Superior temporal gyrus (tissue), 1 donor: ENCODE measurements around the gene MSMP.

ENCODE experiments used
- DNase-seq: peaks from one replicate; pipeline ENCODE4 v3.0.0-alpha.2; 2016; ENCODE audit errors: extremely low spot score

The MSMP gene

GRCh38 chr9:35723426-35723825, 30.6 kb downstream of the MSMP start:
- DNase-seq, result no peak

GRCh38 chr9:35719546-35719945, 34.5 kb downstream of the MSMP start:
- no peak for DNase-seq

DNA sequence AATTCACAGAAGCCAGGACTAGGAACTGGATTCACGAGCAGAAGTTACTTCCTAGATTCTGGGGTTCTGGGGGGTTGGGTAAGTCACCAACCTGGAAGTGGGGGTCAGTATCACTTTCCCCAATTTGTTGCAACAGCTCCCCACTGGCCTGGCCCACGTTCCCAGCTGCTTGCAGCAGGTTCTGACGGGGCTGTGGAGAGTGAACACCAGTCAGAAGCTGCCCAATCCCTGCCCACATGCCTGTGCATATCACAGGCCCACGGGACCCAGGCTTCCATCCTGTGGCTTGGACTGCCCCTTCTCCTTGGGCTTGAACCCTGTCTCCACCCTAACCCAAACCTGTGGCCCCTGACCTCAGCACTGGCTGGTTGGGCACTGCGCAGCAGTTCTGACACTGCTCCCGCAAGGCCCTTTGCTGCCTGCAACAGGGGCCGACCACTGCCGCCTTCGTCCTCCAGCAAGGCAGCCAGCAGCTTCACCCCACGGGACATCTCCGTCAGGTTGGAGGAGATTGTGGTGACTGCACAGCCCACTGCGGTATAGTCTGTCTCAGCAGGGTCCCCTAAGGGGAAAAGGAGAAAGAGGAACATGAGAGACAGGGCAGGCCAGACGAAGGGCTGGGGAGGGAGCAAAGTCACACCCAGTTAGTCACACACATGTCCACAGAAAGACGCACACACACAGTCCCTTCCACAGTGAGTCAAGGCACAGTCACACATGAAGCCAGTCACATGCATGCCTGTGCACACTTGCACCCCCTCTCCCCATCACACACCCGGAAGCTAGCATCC, 35.2 kb downstream of the MSMP start:
- DNase-seq, result no peak

GRCh38 chr9:35717132-35717870, 36.8 kb downstream of the MSMP start:
- DNase-seq, result no peak

GRCh38 chr9:35716230-35716629, 37.8 kb downstream of the MSMP start:
- no peak for DNase-seq

DNA sequence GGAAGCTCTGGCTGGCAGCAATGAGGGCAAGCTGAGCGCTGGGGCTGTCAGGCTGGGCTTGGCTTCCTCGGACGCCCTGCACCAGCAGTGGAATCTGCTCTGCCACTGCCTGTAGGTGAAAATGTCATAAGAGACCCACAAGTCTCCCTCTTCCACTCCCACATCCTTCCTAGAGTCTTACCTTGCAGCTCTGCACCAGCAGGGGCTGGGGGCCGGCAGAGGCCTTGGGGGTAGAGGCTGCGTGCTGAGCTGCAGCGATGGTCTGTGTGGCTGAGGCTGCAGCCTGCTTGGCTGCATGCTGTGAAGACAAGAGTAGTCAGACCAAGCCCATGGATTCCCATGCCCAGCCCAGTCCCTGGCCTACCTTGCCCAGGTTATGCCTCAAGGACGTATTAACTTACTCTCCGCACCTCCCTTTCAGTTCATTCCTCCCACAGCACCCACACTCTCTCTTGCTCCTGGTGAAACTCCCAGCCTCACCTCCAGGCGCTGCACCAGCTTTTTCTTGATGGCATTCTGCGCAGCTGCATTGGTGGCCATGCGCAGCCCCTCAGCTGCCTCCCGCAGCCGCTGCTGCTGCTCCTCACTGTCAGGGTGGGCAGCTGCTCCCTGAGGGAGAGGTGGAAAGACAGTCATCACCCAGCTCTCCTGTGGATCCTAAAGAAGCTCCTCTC, 39.4 kb downstream of the MSMP start:
- no peak for DNase-seq

DNA sequence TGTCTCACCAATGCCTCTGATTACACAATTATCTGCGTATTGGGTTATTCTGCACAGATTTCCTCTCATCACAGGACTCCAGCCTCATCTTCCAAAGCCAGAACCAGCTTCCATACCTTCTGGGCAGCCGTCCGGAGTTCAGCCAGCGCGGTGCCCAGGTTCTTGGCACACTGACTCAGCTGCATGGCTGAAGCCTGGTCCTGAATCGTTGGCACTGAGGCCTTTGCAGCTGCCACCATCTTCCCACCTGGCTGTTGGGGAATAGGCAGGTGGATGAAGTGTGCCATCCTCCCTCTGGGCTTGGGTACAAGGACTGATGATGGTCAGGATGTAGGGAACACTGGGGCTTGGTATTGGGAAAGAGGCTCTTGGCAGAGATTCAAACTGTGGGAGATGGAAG, 40.0 kb downstream of the MSMP start:
- DNase-seq, result no peak

- DNase-seq, result no peak
Measured at GRCh38 chr9:35713578-35713977, 40.5 kb downstream of the MSMP start.

DNA sequence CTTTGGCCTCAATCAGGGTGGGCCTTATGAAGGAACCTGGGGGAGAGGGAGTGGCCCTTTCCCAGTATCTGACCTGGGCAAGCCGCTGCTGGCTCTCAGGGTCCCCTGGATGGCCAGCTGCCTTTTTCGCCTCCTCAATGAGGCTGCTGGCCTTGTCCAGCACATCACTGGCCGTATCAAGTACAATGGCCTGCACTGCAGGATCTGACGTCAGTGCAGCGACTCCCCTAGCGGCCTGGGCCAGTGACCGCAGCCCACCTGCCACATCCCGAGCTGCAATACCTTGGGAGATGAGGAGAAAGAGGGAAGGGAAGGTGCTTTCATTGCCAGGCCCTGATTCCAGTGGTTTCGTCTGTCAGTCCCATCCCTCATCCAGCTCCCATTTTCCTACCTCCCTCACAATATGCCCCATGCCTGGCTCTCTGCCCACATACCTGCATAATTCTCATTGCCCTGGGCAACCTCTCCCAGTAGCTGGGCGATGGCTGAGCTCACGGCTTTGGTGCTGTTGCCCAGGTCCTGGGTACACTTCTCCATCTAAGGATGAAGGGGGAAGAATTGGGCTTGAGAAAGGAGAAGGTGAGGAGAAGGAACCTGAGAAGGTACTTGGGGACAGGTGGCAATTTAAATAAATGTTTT, 41.2 kb downstream of the MSMP start:
- no peak for DNase-seq

- DNase-seq, result no peak
Measured at GRCh38 chr9:35711501-35712428, 42.3 kb downstream of the MSMP start.

- no peak for DNase-seq
Measured at GRCh38 chr9:35710818-35711500, 43.1 kb downstream of the MSMP start.

DNA sequence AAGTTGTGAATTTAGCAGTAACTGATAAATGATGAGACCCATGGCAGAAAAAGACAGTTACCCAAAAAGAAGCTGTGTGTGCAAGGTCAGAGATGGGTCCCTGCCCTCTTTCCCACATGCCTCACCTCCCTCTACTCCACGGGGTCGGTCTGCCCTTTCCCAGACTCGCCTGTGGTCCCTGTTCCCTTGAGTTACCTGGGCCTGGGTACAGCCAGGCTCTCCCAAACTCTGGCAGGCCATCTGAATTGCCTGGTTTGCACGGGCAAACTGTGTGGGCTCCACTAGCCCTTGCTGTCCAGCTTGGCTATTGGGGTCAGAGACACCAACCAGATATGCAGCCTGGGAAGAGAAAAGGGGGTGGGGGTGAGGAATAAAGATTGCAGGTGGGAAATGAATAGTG, 45.9 kb downstream of the MSMP start:
- DNase-seq, result no peak

GRCh38 chr9:35706951-35707350, 47.1 kb downstream of the MSMP start:
- no peak for DNase-seq

- DNase-seq, result no peak
Measured at GRCh38 chr9:35705836-35706430, 48.1 kb downstream of the MSMP start.

DNA sequence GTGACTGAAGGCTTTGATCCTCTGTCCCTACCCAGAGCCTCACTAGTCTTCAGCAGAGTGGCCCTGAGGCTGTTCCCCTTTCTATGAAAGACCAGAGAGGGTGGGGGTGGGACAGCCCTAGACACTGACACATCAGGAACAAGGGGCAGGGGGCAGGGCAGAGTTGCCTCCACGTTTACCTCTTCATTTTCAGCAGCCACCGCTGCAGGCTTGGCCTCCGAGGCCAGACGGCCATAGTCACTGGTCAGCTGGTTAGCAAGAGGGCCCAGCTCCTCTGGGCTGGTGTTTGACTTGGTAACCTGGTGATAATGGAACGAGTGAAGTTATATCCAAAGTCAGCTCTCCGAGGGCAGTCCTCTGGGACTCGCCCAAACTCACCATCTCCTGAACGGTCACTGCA, 48.7 kb downstream of the MSMP start:
- DNase-seq, result no peak

- DNase-seq, result no peak
Measured at GRCh38 chr9:35703906-35704672, 50.0 kb downstream of the MSMP start.
